GM12864 (cell line): ENCODE data around the gene CFAP46.

Experiments used
- DNase-seq: peaks from one replicate; pipeline ENCODE4 v3.0.0-alpha.2; 2011; ENCODE audit warnings: low read depth
- H3K4me3 ChIP-seq: 2 replicates; pipeline ENCODE4 v1.5.1; 2011; ENCODE audit warnings: mild to moderate bottlenecking, low read depth, low read length, control low read depth
- CTCF ChIP-seq: IDR thresholded peaks from 2 replicates; pipeline ENCODE4 v1.5.1; 2011; ENCODE audit warnings: low read depth, mild to moderate bottlenecking, moderate library complexity, low read length, control low read depth, inconsistent platforms; ENCODE audit errors: missing control alignments

CFAP46 gene

GRCh38 chr10:132861884-132862461 lies 80.4 kb downstream of the CFAP46 start:
- no peak for DNase-seq
- no peak overlapping the region for H3K4me3 ChIP-seq
- no peak for TF ChIP-seq CTCF

GRCh38 chr10:132861116-132861691 lies 81.2 kb downstream of the CFAP46 start:
- no peak for TF ChIP-seq CTCF
- H3K4me3 ChIP-seq = no peak overlapping the region
- DNase-seq = no peak

GRCh38 chr10:132860532-132860931 lies 81.8 kb downstream of the CFAP46 start:
- TF ChIP-seq CTCF = no peak
- no peak overlapping the region for H3K4me3 ChIP-seq
- no peak for DNase-seq

- H3K4me3 ChIP-seq = no peak overlapping the region
- TF ChIP-seq CTCF = no peak
- DNase-seq = no peak
Observed at GRCh38 chr10:132859084-132859855, 83.1 kb downstream of the CFAP46 start.

GRCh38 chr10:132858121-132859081 lies 84.0 kb downstream of the CFAP46 start:
- no peak for DNase-seq
- H3K4me3 ChIP-seq = no peak overlapping the region
- TF ChIP-seq CTCF = no peak

- H3K4me3 ChIP-seq = no peak overlapping the region
- DNase-seq = no peak
- TF ChIP-seq CTCF = no peak
Observed at GRCh38 chr10:132856869-132857524, 85.4 kb downstream of the CFAP46 start.
